ENCODE results near the gene SYNPO2.
A peak's percentile ranks its signal among the peaks of the same experiment; 100 is the strongest.

Gene SYNPO2, protein sequence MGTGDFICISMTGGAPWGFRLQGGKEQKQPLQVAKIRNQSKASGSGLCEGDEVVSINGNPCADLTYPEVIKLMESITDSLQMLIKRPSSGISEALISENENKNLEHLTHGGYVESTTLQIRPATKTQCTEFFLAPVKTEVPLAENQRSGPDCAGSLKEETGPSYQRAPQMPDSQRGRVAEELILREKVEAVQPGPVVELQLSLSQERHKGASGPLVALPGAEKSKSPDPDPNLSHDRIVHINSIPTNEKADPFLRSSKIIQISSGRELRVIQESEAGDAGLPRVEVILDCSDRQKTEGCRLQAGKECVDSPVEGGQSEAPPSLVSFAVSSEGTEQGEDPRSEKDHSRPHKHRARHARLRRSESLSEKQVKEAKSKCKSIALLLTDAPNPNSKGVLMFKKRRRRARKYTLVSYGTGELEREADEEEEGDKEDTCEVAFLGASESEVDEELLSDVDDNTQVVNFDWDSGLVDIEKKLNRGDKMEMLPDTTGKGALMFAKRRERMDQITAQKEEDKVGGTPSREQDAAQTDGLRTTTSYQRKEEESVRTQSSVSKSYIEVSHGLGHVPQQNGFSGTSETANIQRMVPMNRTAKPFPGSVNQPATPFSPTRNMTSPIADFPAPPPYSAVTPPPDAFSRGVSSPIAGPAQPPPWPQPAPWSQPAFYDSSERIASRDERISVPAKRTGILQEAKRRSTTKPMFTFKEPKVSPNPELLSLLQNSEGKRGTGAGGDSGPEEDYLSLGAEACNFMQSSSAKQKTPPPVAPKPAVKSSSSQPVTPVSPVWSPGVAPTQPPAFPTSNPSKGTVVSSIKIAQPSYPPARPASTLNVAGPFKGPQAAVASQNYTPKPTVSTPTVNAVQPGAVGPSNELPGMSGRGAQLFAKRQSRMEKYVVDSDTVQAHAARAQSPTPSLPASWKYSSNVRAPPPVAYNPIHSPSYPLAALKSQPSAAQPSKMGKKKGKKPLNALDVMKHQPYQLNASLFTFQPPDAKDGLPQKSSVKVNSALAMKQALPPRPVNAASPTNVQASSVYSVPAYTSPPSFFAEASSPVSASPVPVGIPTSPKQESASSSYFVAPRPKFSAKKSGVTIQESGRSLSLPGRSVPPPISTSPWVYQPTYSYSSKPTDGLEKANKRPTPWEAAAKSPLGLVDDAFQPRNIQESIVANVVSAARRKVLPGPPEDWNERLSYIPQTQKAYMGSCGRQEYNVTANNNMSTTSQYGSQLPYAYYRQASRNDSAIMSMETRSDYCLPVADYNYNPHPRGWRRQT

DNA sequence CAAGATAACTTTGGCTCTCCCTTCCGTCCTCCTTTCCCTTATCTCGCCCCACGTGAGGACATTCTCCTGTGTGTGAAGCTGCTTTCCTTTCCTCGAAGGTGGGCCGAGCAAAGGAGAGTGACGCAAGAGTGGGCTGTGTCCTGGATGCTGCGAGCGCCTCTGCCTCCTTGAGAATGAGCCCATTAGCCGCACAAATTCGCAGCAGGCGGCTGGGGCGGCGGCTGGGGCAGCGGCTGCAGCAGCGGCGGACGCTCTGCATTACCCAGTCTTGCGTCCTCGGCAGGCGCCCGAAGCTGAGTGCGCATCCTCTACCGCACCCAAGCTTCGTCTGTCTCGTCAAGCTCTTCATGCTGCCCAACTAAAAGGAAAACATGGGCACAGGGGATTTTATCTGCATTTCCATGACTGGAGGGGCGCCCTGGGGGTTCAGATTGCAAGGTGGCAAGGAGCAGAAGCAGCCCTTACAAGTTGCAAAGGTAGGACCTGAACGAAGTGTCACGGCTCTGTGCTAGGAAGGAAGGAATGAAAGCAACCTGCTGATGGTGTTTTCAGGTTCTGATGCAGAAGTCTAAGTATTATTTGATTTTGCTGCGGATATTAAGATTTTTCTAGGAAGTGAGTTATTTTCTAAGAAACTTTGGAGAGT lies at the start of gene SYNPO2:
TSS of gene SYNPO2 (plus strand) at position 189 of the 646 bp plus-strand sequence. CDS start at position 372, 183 bp downstream.
- no peak for TF ChIP-seq GATA3 (IDR thresholded peaks at IDR 0.05; ENCODE audit: low read depth, low read length)
- peak; percentile 39; the same call in 1 of the 2 replicates for TF ChIP-seq GATA2 (IDR thresholded peaks at IDR 0.05; ENCODE audit: low read depth, low read length)

- TF ChIP-seq GATA3 (IDR thresholded peaks at IDR 0.05; ENCODE audit: low read depth, low read length) (no peak), GATA2 (IDR thresholded peaks at IDR 0.05; ENCODE audit: low read depth, low read length) (no peak)
Measured at GRCh38 chr4:118839221-118839927, 49.3 kb upstream of the SYNPO2 start.

GRCh38 chr4:118842055-118842454 lies 46.6 kb upstream of the SYNPO2 start:
- no peak for TF ChIP-seq GATA2 (IDR thresholded peaks at IDR 0.05; ENCODE audit: low read depth, low read length)
- TF ChIP-seq GATA3 (IDR thresholded peaks at IDR 0.05; ENCODE audit: low read depth, low read length), result no peak

DNA sequence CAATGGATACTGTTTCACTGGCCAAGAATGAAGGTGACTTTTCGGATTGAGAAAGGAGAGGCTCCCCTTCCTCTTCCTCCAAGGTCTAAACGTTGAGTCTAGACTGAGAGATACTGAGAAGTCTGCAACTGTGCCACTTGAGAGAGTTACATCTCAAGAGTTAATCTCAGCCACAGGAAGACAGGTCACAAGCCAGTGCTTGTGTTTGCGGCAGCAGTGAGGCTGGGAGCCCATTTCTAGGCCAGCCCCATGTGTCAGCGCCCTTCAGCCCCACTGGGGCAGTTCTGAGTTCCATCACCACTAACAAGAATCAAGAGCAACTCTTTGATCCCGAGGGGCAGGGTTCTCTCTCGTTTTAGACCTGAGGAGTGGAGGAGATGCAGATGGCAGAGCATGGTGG lies 45.4 kb upstream of the SYNPO2 start:
- TF ChIP-seq GATA2 (IDR thresholded peaks at IDR 0.05; ENCODE audit: low read depth, low read length) (no peak), GATA3 (IDR thresholded peaks at IDR 0.05; ENCODE audit: low read depth, low read length) (no peak)

DNA sequence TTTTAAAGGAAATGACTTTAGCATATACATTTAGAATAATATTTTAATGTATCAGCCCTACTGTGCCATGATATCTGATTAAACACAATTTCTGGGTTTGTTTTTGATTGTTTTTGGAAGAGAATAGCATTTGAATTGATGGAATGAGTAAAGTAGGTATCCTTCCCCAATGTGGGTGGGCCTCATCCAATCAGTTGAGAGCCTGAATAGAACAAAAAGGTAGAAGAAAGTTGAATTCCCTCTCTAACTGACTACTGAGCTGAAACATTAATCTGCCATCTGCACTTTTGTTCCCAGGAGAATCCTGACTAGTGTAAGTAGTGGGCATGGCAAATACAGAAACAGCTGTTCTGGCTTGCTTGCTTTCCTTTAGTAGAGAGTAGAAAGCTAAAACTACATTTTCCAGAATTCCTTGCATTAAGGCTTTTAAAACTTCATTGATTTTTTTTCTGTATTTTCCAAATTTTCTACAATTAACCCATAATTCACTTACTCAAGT lies 43.1 kb upstream of the SYNPO2 start:
- TF ChIP-seq GATA3 (IDR thresholded peaks at IDR 0.05; ENCODE audit: low read depth, low read length), result no peak
- no peak for TF ChIP-seq GATA2 (IDR thresholded peaks at IDR 0.05; ENCODE audit: low read depth, low read length)

DNA sequence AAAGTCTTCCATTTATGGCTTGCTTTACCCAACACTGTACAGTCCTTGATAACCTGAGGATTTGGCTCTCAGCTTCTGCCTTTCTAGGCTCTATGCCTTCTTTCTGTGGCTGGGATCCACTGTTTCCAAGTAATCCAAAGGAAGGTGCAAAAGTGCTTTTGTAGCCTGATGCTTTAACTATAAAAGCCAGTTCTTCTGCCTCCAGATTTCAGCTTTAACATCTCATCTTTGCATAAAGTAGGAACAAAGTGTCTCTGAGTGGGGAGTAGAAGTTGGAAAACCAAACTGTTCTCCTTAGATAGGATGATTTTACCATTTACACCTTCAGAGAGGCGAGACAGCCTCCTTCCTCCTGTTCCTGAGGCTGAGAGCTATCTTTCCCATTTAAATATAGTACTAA lies 41.7 kb upstream of the SYNPO2 start:
- TF ChIP-seq GATA3 (IDR thresholded peaks at IDR 0.05; ENCODE audit: low read depth, low read length) (no peak), GATA2 (IDR thresholded peaks at IDR 0.05; ENCODE audit: low read depth, low read length) (no peak)

- TF ChIP-seq GATA3 (IDR thresholded peaks at IDR 0.05; ENCODE audit: low read depth, low read length) (no peak), GATA2 (IDR thresholded peaks at IDR 0.05; ENCODE audit: low read depth, low read length) (no peak)
Measured at GRCh38 chr4:118848242-118848641, 40.4 kb upstream of the SYNPO2 start.

DNA sequence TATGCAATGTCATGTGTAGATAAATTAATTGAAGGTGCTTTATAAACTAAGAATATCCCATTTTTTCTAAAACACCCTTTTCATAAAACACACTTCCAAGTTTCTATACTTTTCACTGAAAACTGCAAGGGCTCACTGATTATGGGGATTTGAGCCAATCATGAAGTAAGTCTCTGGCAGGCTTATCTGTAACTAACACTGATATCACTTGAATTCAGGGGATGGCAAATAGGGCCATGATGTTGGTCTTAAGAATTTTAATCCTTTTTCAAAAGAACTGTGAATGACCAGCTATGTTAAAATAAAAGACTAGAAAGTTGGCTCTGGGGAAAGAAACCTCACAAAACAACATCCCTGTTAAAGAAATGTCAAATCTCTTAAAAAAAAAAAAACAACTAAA lies 39.8 kb upstream of the SYNPO2 start:
- TF ChIP-seq GATA3 (IDR thresholded peaks at IDR 0.05; ENCODE audit: low read depth, low read length), result no peak
- no peak for TF ChIP-seq GATA2 (IDR thresholded peaks at IDR 0.05; ENCODE audit: low read depth, low read length)

DNA sequence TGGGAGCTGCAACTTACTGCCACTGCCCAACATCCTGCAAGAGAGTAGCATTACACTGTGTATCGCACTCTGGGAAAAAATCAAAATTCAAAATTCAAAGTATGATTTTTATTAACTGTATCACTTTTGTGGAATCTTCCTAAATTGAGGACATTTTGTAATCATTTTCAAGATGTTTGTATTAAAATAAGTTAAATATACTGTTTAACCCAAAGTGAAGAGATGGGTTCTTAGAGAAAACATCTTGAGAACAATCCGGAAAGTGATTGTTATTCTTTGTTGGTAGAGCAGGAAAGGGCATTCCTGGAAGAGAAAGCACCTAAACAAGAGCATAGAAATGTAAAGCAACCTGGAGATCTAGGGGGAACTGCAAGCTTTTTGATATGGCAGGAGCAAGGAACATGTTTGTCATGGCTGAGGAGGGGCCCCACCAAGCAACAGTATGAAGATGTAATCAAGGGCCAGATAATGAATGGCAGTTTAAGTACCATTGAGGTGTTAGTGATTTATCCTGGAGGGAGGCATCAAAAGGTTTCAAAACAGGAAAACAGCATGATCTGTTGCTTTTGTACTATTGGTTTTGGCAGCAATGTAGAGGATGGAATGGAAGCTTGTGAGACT lies 38.7 kb upstream of the SYNPO2 start:
- TF ChIP-seq GATA2 (IDR thresholded peaks at IDR 0.05; ENCODE audit: low read depth, low read length) (no peak), GATA3 (IDR thresholded peaks at IDR 0.05; ENCODE audit: low read depth, low read length) (no peak)

DNA sequence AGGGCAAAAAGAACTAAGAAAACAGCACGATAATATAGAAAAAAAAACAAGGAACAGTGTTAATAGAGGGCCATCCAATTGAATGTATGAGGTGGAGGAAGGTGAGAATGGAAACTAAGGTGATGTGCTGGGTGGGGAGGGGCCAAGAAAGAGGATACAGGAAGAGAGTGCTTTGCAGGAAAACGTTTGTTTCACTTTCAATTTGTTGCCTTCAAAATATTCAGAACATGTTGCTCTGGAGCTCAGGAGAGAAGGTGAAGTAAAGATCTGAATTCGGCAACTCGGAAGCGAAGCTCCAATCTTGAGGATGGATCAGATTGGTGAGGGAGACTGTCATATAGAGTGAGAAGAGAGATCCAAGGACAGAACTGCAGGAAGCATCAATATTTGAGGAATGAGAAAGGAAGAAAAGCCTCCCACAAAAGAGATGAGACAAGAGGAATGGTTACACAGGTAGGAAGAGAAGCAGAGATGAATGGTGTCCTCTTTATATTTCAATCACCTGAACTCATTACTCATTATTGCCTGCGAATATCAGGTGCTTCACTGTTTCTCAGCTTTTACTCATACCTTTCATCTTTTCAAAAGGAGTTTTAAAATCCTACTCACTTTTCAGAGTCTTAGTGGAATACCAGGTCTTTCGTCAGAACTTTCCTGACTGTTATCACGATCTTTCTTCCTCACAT lies 38.0 kb upstream of the SYNPO2 start:
- TF ChIP-seq GATA3 (IDR thresholded peaks at IDR 0.05; ENCODE audit: low read depth, low read length) (no peak), GATA2 (IDR thresholded peaks at IDR 0.05; ENCODE audit: low read depth, low read length) (no peak)

GRCh38 chr4:118857760-118858159 lies 30.9 kb upstream of the SYNPO2 start:
- no peak for TF ChIP-seq GATA2 (IDR thresholded peaks at IDR 0.05; ENCODE audit: low read depth, low read length)
- TF ChIP-seq GATA3 (IDR thresholded peaks at IDR 0.05; ENCODE audit: low read depth, low read length), result no peak

DNA sequence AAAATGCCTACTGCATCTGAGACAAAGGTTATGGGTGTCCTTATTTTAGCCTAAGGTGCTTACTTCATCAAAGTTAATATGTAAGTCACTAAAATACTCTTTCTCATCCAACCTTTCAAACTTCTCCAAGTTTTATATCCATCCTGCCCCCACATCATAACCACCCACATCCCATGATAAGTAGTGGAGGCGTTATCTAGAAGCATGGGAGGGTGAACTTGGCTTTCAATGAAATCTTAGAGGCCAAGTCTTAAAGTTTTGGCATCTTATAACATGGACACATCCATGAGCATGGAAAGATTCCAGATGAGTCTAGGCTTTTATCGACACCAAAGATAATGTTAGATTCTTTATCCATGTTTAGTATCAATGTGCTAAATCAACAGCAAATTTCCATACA lies 29.9 kb upstream of the SYNPO2 start:
- no peak for TF ChIP-seq GATA2 (IDR thresholded peaks at IDR 0.05; ENCODE audit: low read depth, low read length)

Measured in SH-SY5Y (cell line).